ENCODE results near the gene METTL21C.

METTL21C gene

DNA sequence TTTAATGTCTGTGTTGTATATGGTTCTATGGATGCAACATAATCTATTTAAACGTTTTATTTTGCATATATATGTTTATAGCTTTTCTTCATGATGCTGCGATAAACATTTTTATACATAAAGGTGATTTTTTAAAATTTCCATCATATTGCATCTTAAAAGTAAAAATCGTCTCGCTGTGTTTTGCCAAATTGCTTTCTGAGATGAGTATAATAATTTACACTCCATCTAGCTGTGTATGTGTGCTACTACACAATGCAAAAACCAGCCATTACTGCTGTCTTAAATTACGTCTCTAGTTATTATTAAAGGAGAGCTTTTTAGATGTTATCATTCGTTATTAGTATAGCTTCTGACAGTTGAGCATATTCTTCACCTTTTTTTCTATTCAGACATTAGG is 37.2 kb downstream of the METTL21C start:
- DNase-seq, result no peak

DNA sequence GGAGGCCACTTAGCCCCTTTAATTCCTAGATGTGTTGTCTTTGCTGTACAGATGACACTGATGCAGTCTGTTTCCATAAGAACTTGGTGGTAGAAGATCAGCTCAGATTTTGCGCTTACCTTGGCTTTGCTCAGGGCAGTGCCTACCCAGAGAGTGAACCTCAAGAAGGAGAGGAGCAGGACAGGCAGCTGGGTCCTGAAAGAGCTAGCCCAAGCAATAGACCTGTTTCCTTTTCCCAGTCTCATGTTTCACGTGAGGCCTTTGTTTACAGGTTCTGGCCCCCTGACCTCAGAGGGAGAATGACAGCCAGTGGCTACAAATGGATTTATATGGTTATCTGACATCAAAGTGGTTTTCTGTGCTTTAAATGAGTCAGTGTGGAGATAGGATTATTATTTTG is 40.1 kb downstream of the METTL21C start:
- no peak for DNase-seq

DNA sequence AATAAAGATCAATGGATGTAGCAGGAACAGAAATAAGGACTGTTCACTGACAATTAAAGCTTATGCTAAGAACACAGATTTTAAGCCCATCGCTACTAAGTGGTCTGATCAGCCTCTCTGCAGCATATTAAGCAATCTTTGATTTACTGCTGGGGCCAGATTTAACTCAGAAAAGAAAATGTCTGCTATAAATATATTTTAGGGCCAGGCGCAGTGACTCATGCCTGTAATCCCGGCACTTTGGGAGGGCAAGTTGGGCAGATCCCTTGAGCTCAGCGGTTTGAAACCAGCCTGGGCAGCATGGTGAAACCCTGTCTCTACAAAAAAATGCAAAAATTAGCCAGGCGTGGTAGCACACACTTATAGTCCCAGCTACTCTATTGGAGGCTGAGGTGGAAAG is 43.0 kb downstream of the METTL21C start:
- no peak for DNase-seq

DNA sequence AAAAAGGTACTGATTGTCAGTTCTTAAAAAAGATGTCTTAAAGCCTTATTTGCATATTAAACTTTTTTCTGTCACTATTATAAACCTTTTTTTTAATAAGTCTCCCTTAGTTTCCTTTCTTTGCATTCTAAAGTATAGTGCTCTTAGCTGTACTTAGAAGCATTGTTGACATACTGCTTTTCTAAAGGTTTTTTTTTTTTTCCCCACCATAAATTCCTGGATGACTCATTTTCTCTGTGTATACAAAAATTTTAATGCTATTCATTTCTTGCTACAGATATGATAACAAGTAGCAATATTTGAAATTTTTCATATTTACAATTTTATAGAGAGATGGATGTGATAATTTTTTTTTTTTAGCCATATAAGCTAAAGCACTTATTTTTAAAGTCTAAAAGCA is 43.5 kb downstream of the METTL21C start:
- no peak for DNase-seq

DNA sequence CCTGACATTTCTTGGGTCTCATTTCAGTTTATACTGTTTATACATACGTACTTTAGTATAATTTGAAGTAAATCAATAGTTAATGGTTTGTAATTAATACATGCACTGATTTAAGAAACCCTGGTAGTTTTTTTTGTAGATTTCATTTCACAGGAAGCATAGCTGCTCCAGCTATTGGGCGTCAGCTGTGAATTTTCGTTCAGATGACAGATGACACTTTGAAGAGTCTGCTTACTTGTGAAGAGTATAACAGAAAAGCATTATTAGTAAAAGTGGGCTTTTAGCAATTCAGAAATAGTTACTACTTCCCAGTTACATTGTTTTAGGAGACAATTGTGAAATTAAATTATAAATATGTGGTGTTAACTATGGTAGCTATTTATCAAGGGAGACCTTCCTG is 44.4 kb downstream of the METTL21C start:
- no peak for DNase-seq

DNA sequence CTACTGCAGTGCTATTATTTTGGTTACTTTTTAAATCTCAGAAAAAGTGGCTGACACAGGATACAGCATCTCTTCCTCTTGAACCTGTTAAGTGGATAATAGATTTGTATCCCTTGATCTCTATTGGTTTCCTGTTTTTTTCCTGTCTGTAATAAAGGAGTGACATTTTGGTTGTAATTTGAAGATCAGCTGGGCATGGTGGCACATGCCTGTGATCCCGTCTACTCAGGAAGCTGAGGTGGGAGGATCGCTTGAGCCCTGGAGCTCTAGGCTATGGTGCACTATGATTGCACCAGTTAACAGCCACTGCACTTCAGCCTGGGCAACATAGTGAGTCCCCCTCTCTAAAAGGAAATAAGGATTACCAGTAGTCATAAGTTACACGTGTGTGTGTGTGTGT is 46.8 kb downstream of the METTL21C start:
- DNase-seq, result no peak

DNA sequence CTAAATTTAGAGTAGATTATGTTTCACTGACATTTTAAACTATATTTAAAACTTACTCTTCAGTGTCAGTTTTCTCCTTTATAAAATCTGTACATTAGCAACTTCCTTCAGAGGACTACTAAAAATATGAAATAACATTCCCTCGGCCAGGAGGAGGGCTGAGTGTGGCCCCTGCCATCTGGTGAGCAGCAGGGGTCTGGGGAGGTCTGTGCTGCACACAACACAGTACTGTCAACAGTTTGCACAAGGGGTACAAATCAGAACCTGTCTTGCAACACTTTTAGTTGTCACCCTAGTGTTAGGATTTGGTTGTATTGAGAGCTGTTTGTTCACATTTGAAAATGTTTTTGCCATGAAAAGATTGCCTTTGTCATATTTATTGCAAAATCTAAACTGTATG is 49.1 kb downstream of the METTL21C start:
- DNase-seq, result peak in 1 of 2 experiments; percentile 25

DNA sequence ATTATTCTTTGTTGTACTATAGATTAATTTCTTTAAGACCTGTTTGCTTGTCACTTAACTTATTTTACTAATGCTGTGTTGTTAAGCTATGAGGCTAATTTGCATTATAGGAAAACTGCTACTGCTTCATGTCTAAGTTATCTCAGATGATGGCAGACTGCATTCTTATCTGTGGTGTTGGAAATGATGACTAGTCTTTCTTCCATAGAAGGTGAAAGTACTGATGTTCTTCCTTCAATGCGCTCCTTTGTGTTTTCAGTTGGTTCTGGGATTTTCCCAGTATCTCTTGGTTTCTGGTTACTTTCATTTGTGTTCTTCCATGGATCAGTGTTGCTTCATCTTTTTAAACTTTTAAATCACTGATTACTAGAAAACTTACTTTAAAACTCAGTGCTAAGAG is 51.2 kb downstream of the METTL21C start:
- DNase-seq, result no peak

DNA sequence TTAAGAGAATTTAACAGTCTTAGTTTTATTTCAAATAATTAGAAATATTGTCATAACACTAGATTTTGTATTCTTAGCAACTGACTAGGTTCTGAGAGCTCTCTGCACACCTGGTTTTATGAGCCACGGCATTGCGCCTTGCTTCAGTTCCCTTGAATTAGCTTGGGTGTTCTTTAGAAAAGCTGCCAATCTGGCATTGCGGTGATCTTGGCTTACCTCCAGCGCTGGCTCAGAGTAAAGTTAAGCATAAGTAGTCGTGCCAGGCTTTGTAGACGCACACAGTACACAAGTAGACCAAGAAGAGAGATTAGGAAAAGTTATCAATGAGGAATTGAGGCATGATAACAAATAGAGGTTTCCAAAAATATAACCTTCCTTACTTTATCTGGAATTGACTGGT is 52.4 kb downstream of the METTL21C start:
- peak in 1 of 2 experiments; percentile 19 for DNase-seq

DNA sequence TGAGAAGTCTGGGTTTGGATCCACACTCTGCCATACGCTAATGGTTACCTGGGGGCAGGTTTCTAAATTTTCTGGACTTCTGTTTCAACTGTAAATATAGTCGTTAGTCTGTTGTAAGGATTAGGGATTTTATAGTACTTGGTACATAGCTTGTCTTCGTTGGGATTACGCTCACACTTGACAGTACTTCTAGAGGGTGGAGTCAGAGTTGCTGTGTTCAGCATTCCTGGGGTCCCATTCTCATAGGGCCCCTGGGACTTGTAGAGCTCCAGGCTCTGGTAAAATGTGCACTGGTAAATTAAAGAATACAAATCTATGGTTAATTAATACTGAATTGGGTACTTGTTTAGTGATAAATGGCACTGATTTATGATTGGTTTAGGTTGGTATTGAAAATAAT is 52.8 kb downstream of the METTL21C start:
- no peak for DNase-seq

DNA sequence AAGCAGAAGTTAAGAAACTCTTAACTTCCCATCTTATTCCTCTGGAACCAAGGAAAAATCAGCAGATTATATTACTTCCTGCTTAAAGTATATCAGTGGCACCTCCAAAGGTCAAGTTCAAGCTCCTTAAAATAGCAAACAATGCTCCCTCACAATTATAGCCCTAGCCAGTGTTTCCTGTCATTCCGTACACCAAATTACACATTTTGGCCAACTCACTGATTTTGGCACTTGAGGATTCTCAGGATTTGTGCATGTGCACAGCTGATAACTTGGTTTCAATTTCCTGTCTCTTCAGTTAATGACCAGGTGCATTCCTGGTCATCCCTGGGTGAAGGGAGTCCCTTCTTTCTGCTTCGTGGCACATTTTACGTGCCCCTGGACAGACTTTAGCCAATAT is 56.1 kb downstream of the METTL21C start:
- DNase-seq, result no peak

Measured in NCI-H524 (cell line).